SJCRH30 (cell line): ENCODE results near the gene CHD9NB. TPM values are rescaled to one million over a fixed set of nuclear protein-coding genes. Genes with fewer than 3 reads are reported as not detected.
"Not testable (repeated sequence)": the region's sequence is repeated elsewhere in the genome, so short reads cannot be mapped to it uniquely, and the experiment has no call there.

Experiments
- DNase-seq, 2 experiments: peaks; one replicate each; pipeline ENCODE4 v3.0.0-alpha.2; 2015 to 2020
- H3K27ac ChIP-seq: fragments of 250-450 bp; sonication (Bioruptor Pico); 2 replicates; pipeline ENCODE4 v1.5.1; 2020; ENCODE audit warnings: mild to moderate bottlenecking, moderate library complexity
- H3K27me3 ChIP-seq: fragments of 250-450 bp; sonication (Bioruptor Pico); 2 replicates; pipeline ENCODE4 v1.5.1; 2020; ENCODE audit warnings: mild to moderate bottlenecking, moderate library complexity
- H3K36me3 ChIP-seq: fragments of 250-450 bp; sonication (Bioruptor Pico); 2 replicates; pipeline ENCODE4 v1.5.1; 2020; ENCODE audit warnings: mild to moderate bottlenecking, moderate library complexity
- H3K4me1 ChIP-seq: fragments of 250-450 bp; sonication (Bioruptor Pico); 2 replicates; pipeline ENCODE4 v1.5.1; 2020; ENCODE audit warnings: mild to moderate bottlenecking, moderate library complexity
- H3K4me3 ChIP-seq: fragments of 250-450 bp; sonication (Bioruptor Pico); 2 replicates; pipeline ENCODE4 v1.5.1; 2020; ENCODE audit warnings: mild to moderate bottlenecking, moderate library complexity
- H3K9me3 ChIP-seq: fragments of 250-450 bp; sonication (Bioruptor Pico); replicated peaks from 2 replicates; pipeline ENCODE4 v1.5.1; 2020; ENCODE audit warnings: mild to moderate bottlenecking, moderate library complexity
- total RNA-seq: library from RNA; depleted of rRNA; stranded (reverse); fragments of >200 nt; shearing (Covaris generic); gene quantifications from 2 replicates; pipeline ENCODE4 v1.2.3, GENCODE V29; 2014

CHD9NB gene
- total RNA-seq, 1 experiment from 2014 or later: not detected

DNA sequence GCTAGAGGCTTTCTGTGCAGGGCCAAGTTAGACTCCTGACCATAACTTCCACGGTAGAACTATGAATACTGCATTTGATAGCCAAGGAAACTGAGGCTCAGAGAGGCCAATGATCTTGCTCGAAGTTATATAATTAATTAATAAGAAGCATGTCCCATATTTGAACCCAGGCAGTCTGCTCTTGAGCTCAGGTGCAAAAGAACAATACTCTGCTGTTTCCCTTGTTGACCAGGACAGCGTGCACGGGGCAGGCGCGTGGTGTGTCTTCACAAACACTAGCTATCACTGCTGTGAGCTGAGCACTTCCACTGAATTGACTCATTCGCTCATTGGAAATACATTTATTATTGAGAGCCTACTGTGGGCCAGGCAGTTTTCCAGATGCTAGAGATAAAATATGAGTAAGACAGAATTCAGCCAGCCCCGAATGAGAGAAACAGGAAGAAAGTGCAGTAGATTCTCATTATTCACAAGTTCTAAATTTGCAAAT, 3.7 kb upstream of the CHD9NB start:
- peaks cover 3% of the 10 kb centered on the region; the same call in 1 of the 2 replicates for H3K4me1 ChIP-seq
- H3K9me3 ChIP-seq: no peaks in the 10 kb centered on the region
- H3K36me3 ChIP-seq: no peaks in the 10 kb centered on the region
- peak overlapping the region; percentile 83; the same call in 1 of the 2 replicates for H3K4me3 ChIP-seq
- no peaks in the 10 kb centered on the region for H3K27me3 ChIP-seq
- H3K27ac ChIP-seq: no peak overlapping the region
- DNase-seq: no peak

DNA sequence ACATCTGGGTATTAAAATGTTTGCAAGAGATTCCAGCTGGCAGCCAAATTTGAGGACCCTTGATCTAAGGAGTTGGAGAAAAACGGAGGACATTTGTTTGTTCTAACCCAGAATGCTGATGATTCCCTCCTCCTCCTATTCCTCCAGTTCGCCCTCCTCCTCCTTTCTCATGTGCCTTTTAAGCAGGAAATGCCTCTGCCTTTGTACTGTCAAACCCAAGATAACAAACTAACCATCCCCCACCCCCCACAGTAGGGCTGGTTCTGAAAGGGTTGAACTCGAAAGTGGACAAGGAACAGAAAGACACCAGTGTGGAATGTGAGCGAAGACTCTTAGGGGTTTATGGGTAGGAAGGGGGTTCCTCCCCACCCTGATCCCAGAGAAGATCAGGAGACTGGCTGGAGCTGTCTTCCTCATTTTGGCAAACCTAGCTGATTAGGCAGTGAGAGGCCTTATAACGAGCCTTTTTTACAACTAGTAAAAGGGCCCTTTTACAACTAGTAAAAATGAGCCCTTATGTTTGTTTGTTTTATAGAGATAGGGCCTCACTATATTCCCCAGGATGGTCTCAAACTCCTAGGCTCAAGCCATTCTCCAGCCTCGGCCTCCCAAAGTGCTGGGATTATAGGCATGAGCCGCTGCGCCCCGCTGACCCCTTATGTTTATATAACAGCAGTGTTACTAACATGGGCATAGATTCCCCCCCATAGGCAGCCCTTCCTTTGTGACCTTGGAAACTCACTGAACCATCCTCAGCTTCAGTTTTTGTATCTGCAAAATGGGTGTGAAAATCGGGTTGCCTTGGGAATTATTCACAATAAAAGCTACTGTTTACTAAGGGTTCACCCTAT, 3.1 kb upstream of the CHD9NB start:
- peak; percentile 30 to 57 for DNase-seq
- Histone ChIP-seq H3K27me3 (no peaks in the 10 kb centered on the region), H3K27ac (peak overlapping the region; percentile 75), H3K4me1 (peaks cover 3% of the 10 kb centered on the region; the same call in 1 of the 2 replicates), H3K4me3 (peak overlapping the region; percentile 83), H3K9me3 (no peaks in the 10 kb centered on the region), H3K36me3 (no peaks in the 10 kb centered on the region)

DNA sequence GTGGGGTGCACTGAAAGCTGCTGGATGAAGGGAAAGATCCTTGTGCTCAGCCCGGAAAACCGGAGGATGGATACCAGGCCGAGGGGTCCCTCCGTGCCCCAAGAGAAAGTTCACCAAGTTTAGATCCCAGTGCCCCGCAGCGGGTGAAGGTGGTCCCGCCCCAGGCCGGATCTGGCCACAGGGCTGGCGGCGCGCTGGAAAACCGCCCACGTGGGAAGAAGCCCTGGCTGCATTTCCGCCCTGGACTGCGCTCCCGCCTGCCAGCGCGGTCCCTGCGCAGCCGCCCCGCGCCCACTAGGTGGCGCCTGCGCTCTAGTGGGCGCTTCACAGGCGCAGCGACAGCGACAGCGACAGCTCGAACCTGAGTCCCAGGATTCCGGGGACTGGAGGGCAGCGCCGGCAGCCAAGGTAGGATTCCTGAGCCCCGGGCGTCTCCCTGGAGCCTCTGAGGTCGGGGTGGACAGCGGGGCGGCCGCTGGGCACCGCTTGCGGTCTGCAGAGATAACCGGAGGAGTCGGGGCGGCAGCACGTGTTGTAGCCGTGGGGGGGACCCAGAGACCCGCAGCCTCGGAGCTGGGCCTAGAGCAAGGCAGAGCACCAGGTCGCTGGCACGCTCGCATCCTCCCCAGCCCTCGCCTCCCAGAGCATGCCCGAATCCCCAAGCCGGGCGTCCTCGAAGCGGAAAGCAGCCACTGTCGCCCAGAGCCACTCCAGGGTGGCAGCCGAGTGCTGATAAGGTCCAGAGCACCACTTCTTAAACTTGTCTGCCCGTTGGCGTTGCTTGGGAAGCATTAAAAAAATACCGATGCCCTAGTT, 2.2 kb upstream of the CHD9NB start, which contains the start of gene CHD9:
Gene CHD9, plus strand, starts transcription at position 322 of the 816 bp plus-strand sequence. CDS start 101,099 bp downstream, outside the sequence.
- H3K27ac ChIP-seq: peak within 1 kb of the TSS; percentile 75
- no peaks in the 10 kb centered on the region for H3K36me3 ChIP-seq
- H3K4me3 ChIP-seq: peak within 1 kb of the TSS; percentile 83
- H3K27me3 ChIP-seq: no peaks in the 10 kb centered on the region
- H3K9me3 ChIP-seq: no peaks in the 10 kb centered on the region
- H3K4me1 ChIP-seq: peaks cover 3% of the 10 kb centered on the region; the same call in 1 of the 2 replicates
- DNase-seq: peak; percentile 88 to 93

DNA sequence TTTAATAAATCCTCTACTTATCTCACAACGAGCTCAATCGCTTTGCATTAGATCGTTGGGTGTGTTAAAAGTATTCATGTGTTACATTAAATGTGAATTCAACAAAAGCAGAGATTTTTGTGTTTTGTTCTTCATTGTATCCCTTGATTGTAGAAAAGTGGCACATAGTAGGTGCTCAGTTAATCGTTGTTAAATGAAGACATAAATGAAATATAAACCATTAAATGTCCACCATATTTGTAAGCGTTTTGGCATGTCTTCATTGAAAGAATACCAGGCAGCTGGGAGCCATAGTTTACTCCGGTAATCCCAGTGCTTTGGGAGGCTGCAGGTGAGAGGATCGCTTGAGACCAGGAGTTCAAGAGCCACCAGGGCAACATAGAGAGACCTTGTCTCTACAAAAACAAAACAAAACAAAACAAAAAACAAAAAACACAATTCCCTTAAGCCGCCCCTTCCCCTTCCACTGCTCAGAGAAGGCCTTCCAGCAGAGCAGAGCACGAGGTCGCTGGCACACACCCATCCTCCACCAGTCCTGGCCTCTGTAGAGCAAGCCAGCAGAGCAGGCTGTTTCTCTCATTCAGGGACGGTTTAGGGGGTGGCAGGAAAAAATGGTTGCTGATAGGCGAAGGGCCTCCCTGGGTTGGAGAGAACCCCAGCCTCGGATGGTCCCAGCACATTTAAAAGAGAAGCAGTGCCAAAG, 1.4 kb upstream of the CHD9NB start:
- no peaks in the 10 kb centered on the region for H3K9me3 ChIP-seq
- peak in 1 of 2 experiments; percentile 44 for DNase-seq

DNA sequence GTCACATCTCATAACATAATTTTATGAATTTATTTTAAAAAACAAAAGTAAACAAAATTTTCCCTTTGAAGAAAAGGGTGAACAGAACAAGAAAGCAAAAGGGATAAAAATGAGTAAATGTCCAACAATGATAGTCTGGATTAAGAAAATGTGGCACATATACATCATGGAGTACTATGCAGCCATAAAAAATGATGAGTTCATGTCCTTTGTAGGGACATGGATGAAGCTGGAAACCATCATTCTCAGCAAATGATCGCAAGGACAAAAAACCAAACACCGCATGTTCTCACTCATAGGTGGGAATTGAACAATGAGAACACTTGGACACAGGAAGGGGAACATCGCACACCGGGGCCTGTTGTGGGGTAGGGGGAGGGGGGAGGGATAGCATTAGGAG, 1.4 kb downstream of the CHD9NB start:
- DNase-seq, H3K36me3 ChIP-seq, H3K4me3 ChIP-seq, H3K27ac ChIP-seq, H3K27me3 ChIP-seq, H3K4me1 ChIP-seq, H3K9me3 ChIP-seq: not testable (repeated sequence)

More for the DNA sequence above, 1.4 kb upstream of the CHD9NB start:
- H3K27me3 ChIP-seq: no peaks in the 10 kb centered on the region
- peak overlapping the region; percentile 83 for H3K4me3 ChIP-seq
- peak overlapping the region; percentile 75 for H3K27ac ChIP-seq
- peaks cover 3% of the 10 kb centered on the region; the same call in 1 of the 2 replicates for H3K4me1 ChIP-seq
- H3K36me3 ChIP-seq: no peaks in the 10 kb centered on the region

DNA sequence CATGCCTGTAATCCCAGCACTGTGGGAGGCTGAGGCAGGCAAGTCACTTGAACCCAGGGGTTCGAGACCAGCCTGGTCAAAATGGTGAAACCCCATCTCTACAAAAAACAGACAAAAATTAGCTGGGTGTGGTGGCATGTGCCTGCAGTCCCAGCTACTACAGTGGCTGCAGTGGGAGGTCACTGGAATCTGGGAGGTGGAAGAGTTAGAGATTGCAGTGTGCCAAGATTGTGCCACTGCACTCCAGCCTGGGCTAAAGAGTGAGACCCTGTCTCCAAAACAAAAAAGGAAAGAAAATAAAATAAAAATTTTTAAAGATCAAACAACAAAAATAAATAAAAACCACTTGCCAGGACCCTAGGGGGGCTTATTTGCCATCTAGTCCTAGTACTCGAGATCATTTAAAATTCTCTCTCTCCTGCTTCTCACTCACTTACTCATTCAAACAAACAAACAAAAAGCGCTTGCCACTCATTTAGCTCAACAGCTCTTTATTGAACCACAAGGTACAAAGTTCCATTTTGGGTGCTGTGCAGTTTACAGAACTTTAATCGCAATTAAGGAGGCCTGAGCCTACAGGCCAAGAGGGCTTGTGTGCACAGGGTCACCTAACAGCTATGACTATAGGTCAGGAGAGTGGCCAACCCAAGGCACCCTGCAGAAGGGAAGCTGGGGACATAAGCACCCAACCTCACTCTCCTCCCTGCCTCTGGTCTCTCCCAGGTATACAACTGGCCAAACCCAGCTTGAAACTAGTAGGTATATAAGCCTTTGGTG, 4.4 kb downstream of the CHD9NB start:
- Histone ChIP-seq H3K36me3 (no peaks in the 10 kb centered on the region), H3K4me1 (peaks cover 3% of the 10 kb centered on the region; the same call in 1 of the 2 replicates), H3K9me3 (no peaks in the 10 kb centered on the region), H3K27ac (no peak overlapping the region), H3K4me3 (no peak overlapping the region), H3K27me3 (no peaks in the 10 kb centered on the region)
- no peak for DNase-seq

DNA sequence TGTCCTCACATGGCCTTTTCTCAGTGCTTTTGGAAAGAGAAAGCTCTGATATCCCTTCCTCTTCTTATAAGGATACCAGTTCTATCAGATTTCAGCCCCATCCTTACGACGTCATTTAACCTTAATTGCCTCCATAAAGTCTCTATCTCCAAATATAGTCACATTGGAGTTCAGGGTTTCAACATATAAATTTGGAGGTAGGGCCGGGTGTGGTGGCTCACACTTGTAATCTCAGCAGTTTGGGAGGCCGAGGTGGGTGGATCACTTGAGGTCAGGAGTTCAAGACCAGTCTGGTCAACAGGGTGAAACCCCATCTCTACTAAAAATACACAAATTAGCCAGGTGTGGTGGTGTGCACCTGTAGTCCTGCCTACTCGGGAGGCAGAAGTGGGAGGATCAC, 5.2 kb downstream of the CHD9NB start:
- not testable (repeated sequence) for H3K36me3 ChIP-seq, DNase-seq, H3K4me1 ChIP-seq, H3K27me3 ChIP-seq, H3K4me3 ChIP-seq, H3K27ac ChIP-seq, H3K9me3 ChIP-seq

DNA sequence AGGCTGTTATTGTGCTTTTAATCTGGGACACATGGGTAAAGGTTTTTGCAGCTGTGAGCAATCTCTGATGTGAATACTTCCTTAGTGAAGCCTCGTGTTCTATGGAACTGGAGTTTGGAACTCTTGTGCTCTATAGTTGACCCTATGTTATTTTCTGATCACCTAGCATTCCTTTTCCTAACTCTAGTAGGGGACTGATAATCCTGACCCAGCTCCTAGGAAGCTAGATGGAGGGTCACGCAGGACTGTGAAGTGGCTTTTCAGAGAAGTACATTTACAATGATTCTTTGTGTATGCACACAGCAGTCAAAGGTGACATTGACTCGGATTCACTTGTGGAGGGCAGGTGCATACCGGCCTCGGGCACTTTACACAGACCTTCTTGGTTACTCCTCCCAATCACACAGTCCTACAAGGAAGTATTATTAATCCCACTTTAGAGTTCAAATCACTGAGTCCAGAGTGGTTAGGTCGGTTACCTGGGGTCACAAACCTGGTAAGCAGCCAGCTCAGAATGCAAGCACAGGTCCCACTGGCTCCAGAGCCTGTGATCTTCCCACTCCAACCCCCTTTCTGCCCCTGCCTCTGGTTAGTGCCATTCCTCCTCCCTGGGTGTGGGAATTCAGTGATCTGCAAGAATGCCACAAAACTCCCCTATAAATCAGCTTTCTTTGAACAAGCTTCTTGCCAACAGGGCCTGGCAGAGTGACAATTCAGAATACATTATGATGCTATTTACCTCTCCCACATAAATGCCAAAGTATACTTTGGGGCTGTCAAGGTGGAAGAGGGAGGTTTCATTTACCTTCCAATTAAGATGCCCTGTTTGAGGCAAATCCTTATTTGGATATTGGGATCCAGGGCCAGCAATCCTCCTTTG, 7.1 kb downstream of the CHD9NB start:
- Histone ChIP-seq H3K27ac (no peak overlapping the region), H3K4me1 (peaks cover 11% of the 10 kb centered on the region), H3K4me3 (no peak overlapping the region), H3K27me3 (no peaks in the 10 kb centered on the region; the same call in 1 of the 2 replicates), H3K9me3 (no peaks in the 10 kb centered on the region), H3K36me3 (no peaks in the 10 kb centered on the region)
- DNase-seq: no peak

DNA sequence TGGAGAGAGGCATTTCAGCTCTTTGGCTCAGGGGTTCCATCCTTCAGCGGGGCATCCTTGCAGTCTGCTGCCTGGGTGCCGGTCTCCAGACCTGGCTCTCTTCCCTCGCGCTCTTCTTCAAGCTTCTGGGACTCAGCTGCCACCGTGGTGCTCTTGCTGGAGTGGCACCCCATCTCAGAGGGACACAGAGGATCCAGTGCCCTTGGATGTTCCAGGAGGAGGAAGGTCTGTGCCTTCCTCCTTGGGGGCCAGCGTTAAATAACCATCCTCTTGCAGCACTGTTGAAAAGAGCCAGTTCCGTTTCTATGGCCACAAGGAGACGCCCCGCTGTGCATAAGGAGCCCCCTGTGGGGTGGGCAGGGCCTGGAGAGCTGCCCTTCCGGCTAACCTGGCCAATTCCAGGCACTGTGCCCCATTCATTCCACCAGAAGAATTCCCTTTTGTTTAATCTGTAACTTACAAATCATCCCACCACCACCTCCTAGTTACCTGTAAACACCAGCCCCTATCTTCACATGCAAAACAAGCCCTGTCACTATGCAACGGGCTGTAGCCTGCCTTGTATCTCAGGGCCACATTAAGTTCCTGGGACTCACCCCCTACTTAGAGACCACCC, 8.6 kb downstream of the CHD9NB start:
- DNase-seq: no peak
- H3K36me3 ChIP-seq: no peaks in the 10 kb centered on the region
- peaks cover 11% of the 10 kb centered on the region for H3K4me1 ChIP-seq
- no peak overlapping the region for H3K4me3 ChIP-seq
- no peaks in the 10 kb centered on the region; the same call in 1 of the 2 replicates for H3K27me3 ChIP-seq
- H3K9me3 ChIP-seq: no peaks in the 10 kb centered on the region
- H3K27ac ChIP-seq: no peak overlapping the region

DNA sequence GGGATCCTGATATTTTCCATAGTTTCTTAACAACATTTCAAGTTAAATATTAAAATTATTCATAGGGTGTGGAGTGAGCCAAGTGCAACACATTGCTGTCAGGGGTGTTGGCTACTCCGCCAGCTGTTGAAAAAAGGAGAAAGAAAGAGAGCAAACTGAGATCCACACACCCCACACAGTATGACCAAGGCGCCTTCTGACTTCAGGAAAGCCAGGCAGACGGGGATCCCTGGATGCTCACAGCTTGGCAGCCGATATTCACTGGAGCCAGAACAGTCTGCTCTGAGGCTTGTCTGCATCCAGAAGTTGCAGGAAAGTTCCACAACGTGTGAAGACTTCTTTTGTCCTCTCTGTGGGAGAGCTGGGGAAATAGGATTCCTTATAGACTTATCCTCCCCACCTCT, 9.3 kb downstream of the CHD9NB start:
- Histone ChIP-seq H3K4me3 (no peak overlapping the region), H3K4me1 (peaks cover 11% of the 10 kb centered on the region)

DNA sequence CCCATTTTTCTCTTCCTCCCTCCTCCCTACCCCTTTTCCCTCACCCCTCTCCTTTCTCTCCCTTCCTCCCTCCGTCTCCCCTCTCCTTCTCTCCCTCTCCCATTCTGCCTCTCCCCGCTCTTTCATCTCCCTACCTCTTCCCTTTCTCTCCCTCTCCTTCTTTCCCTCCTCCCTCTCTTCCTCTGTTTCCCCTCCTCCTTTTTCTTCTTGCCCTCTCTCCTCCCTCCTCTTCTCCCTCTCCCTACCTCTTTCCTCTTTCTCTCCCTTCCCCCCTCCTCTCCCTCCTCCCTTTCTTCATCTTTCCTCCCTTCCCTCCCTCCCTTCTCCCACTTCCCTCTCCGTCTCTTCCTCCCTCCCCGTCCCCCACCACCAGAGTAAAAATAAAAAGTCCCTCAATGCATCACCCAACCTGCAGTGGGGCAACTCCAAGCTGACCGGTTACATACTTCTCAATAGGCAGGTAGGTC, 10.4 kb downstream of the CHD9NB start:
- H3K4me3 ChIP-seq: no peak overlapping the region; the same call in 1 of the 2 replicates
- no peaks in the 10 kb centered on the region for H3K36me3 ChIP-seq
- no peaks in the 10 kb centered on the region; the same call in 1 of the 2 replicates for H3K27me3 ChIP-seq
- H3K4me1 ChIP-seq: peaks cover 11% of the 10 kb centered on the region
- H3K27ac ChIP-seq: peak overlapping the region; percentile 11; the same call in 1 of the 2 replicates
- DNase-seq: no peak
- no peaks in the 10 kb centered on the region for H3K9me3 ChIP-seq

More for the DNA sequence above, 9.3 kb downstream of the CHD9NB start:
- H3K36me3 ChIP-seq: no peaks in the 10 kb centered on the region
- no peak for DNase-seq
- no peak overlapping the region for H3K27ac ChIP-seq
- no peaks in the 10 kb centered on the region; the same call in 1 of the 2 replicates for H3K27me3 ChIP-seq
- no peaks in the 10 kb centered on the region for H3K9me3 ChIP-seq

DNA sequence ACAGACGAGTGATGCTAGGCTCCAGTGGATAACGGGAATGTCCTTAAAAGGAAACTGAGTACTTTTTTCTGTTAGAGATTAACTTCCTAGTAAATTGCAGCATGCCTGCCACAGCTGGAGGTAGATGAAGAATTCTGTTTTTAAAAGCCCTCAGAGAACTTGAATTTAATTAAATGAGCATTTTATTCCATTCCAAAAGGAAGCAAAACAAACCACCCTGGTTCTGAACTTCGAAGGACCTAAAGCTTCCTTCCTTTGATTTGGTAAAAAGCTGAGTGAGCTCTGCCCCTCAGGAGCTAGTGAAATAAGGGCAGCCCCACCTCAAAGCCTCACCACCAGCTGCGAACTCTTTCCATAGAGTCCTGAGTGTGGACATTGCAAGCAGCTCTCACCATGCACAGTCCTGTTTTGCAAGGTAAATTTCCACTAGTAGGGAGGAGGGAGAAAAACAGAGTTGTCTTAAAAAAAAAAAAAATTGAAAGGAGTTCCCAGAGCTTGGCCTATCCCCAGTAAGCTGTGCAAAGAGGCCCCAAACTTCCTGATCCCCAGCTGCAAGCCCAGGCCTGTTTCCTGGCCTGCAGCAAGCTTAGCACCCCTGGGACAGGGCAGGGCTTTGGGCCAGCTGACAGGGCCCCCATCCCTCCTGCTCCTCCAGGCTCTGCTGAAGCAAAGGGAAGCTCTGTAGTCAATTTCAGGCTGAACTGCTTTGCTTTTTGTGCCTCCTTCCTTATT, 11.2 kb downstream of the CHD9NB start:
- peaks cover 11% of the 10 kb centered on the region for H3K4me1 ChIP-seq
- H3K4me3 ChIP-seq: no peak overlapping the region; the same call in 1 of the 2 replicates
- DNase-seq: peak; percentile 86 to 88
- peak overlapping the region; percentile 11; the same call in 1 of the 2 replicates for H3K27ac ChIP-seq
- no peaks in the 10 kb centered on the region for H3K36me3 ChIP-seq
- no peaks in the 10 kb centered on the region for H3K9me3 ChIP-seq
- H3K27me3 ChIP-seq: no peaks in the 10 kb centered on the region; the same call in 1 of the 2 replicates
